Lung (tissue), 12 donors: ENCODE data around the gene DENND1A. TPM values are rescaled to one million over a fixed set of nuclear protein-coding genes. Genes with fewer than 3 reads are reported as not detected.

Source experiments
- ATAC-seq: fragments of 200-7000 bp; cut with Tn5 transposase; one replicate; pipeline ENCODE4 v1.9.1; 2020; ENCODE audit warnings: moderate number of reproducible peaks; ENCODE audit not compliant: insufficient read depth, low FRiP score
- DNase-seq, 3 donors: peaks; one replicate each; pipeline ENCODE4 v3.0.0-alpha.2; 2013 to 2017
- H3K27ac ChIP-seq, 2 donors: one replicate each; pipeline ENCODE4 v1.5.1; 2013; ENCODE audit warnings: mild to moderate bottlenecking in 2 of 2, moderate library complexity in 2 of 2, control low read depth in 1 of 2, inconsistent platforms in 1 of 2, low read depth in 1 of 2, low read length in 1 of 2
- H3K27me3 ChIP-seq, 3 donors: one replicate each; pipeline ENCODE4 v1.5.1; 2013; ENCODE audit warnings: low read length in 2 of 3; ENCODE audit not compliant: control insufficient read depth in 3 of 3, insufficient read depth in 3 of 3
- H3K36me3 ChIP-seq, 4 donors: one replicate each; pipeline ENCODE4 v1.5.1; 2013; ENCODE audit warnings: low read length in 4 of 4, mild to moderate bottlenecking in 1 of 4, moderate library complexity in 1 of 4; ENCODE audit not compliant: control insufficient read depth in 4 of 4, insufficient read depth in 4 of 4
- H3K4me1 ChIP-seq, 5 donors: one replicate each; pipeline ENCODE4 v1.5.1; 2013; ENCODE audit warnings: low read length in 5 of 5, mild to moderate bottlenecking in 2 of 5, moderate library complexity in 1 of 5; ENCODE audit not compliant: control insufficient read depth in 5 of 5, insufficient read depth in 5 of 5
- H3K4me3 ChIP-seq: one replicate; pipeline ENCODE4 v1.5.1; 2013; ENCODE audit warnings: mild to moderate bottlenecking, control low read depth, moderate library complexity
- H3K9ac ChIP-seq, 2 donors: one replicate each; pipeline ENCODE4 v1.5.1; 2013; ENCODE audit warnings: low read length in 2 of 2, control low read depth in 1 of 2; ENCODE audit not compliant: insufficient read depth in 1 of 2
- H3K9me3 ChIP-seq, 4 donors: one replicate each; pipeline ENCODE4 v1.5.1; 2013; ENCODE audit warnings: low read length in 3 of 4, mild to moderate bottlenecking in 1 of 4, moderate library complexity in 1 of 4; ENCODE audit not compliant: control insufficient read depth in 4 of 4, insufficient read depth in 3 of 4
- WGBS, 2 donors: extraction: QIAGEN DNeasy Blood & Tissue Kit; methylation state at CpG; one replicate each; pipeline ENCODE4 v1.1.7; 2013; 5-methylcytosine and 5-hydroxymethylcytosine counted together
- polyA plus RNA-seq, 2 donors: library from polyadenylated mRNA; stranded (reverse); fragments of 200-250 nt; gene quantifications; one replicate each; pipeline ENCODE4 v1.2.1, GENCODE V29; 2013
- total RNA-seq, 2 donors: library from RNA; depleted of rRNA in 1 of 2; stranded (reverse); fragments of >200 nt in 1 of 2; gene quantifications; one replicate each; pipeline ENCODE4 v1.2.1, GENCODE V29; 2014 to 2021
- TF ChIP-seq, protein P1 (sequence below): IDR thresholded peaks from 2 replicates; pipeline ENCODE4 v1.5.1; 2012; ENCODE audit warnings: mild to moderate bottlenecking; ENCODE audit errors: control extremely low read depth, extremely low read depth
- donor health status: control.
- donor health status: control.
- donor health status: Bipolar disorder and iron deficiency.
- donor health status: healthy.
- donor health status: DM: yes; HTN: yes; CAD: no.

The DENND1A gene
- total and polyA plus RNA-seq, 4 donors = 5.7 to 29.8 (median 14.5) TPM

DNA sequence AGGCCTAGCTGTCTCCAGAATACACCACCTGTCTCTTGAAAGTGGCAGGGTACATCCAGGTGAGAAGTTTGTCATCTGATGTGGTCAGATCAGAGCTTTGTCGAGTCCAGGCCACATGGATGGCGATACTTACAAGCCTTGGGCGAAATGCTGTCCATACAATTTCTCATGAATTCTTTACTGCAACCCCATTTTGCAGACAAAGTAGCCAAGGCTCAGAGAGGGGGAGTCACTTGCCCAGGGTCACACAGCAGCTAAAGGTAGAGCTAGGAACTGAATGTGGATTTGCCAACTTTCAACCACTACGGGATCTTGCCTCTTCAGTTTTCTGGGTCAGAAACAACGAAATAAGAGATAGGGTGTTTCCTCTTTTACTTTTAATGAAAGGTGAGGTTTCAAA is 538.7 kb downstream of the DENND1A start:
- H3K27ac ChIP-seq = no peak overlapping the region
- TF ChIP-seq, protein P1, sequence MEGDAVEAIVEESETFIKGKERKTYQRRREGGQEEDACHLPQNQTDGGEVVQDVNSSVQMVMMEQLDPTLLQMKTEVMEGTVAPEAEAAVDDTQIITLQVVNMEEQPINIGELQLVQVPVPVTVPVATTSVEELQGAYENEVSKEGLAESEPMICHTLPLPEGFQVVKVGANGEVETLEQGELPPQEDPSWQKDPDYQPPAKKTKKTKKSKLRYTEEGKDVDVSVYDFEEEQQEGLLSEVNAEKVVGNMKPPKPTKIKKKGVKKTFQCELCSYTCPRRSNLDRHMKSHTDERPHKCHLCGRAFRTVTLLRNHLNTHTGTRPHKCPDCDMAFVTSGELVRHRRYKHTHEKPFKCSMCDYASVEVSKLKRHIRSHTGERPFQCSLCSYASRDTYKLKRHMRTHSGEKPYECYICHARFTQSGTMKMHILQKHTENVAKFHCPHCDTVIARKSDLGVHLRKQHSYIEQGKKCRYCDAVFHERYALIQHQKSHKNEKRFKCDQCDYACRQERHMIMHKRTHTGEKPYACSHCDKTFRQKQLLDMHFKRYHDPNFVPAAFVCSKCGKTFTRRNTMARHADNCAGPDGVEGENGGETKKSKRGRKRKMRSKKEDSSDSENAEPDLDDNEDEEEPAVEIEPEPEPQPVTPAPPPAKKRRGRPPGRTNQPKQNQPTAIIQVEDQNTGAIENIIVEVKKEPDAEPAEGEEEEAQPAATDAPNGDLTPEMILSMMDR = no peak
- peaks cover 0 to 10% (median 4%) of the 10 kb centered on the region in 5 donors for H3K4me1 ChIP-seq
- no peaks in the 10 kb centered on the region for H3K36me3 ChIP-seq
- peaks cover 0 to 6% (median under 1%) of the 10 kb centered on the region in 4 donors for H3K9me3 ChIP-seq
- no peak overlapping the region for H3K9ac ChIP-seq
- 80% methylated on average over 5 of the region's 5 CpGs for WGBS, 2 donors
- no peak overlapping the region for H3K4me3 ChIP-seq
- ATAC-seq (no peak), DNase-seq (no peak)
- no peaks in the 10 kb centered on the region for H3K27me3 ChIP-seq

GRCh38 chr9:123390337-123391135 is 539.4 kb downstream of the DENND1A start:
- H3K27me3 ChIP-seq = no peaks in the 10 kb centered on the region
- WGBS, 2 donors = 78 to 91% methylated on average over 23 of the region's 23 CpGs
- DNase-seq = no peak

DNA sequence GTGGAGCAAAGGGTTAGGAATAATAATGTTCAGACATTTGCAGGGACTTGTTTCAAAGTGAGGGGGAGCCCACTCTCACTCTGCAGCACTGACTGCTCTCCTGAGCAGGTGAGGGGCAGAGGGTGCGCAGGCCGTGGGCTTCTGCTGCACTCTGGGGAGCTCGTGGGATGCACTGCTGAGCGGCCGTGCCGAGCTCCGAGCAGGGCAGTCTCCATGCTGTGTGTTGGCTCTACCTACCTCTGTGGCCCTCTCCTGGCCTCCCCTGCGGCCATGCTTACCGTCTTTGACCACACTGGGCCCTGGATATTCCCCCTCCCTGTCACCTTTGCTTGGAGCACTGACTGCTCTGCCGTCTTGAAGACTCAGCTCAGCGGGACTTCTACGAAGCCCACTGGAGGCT is 540.2 kb downstream of the DENND1A start:
- H3K9me3 ChIP-seq = peaks cover 0 to 6% (median under 1%) of the 10 kb centered on the region in 4 donors
- no peak overlapping the region for H3K9ac ChIP-seq
- WGBS, 2 donors = 82 to 83% methylated on average over 12 of the region's 12 CpGs
- peaks cover 0 to 3% (median 0%) of the 10 kb centered on the region in 5 donors for H3K4me1 ChIP-seq
- ATAC-seq (no peak), DNase-seq (no peak)
- H3K27ac ChIP-seq = no peak overlapping the region
- no peaks in the 10 kb centered on the region for H3K36me3 ChIP-seq
- H3K27me3 ChIP-seq = no peaks in the 10 kb centered on the region
- TF ChIP-seq, protein P1 = no peak
- no peak overlapping the region for H3K4me3 ChIP-seq

More at GRCh38 chr9:123390337-123391135, 539.4 kb downstream of the DENND1A start:
- H3K36me3 ChIP-seq = no peaks in the 10 kb centered on the region
- TF ChIP-seq, protein P1 = no peak
- H3K4me1 ChIP-seq = peaks cover 0 to 8% (median 4%) of the 10 kb centered on the region in 5 donors
- H3K9ac ChIP-seq = no peak overlapping the region
- H3K9me3 ChIP-seq = peaks cover 0 to 6% (median under 1%) of the 10 kb centered on the region in 4 donors
- no peak overlapping the region for H3K4me3 ChIP-seq
- no peak for ATAC-seq
- no peak overlapping the region for H3K27ac ChIP-seq
